HG03060 (cell line): ENCODE results near the gene CYP3A7.
"Not testable (repeated sequence)": the region's sequence is repeated elsewhere in the genome, so short reads cannot be mapped to it uniquely, and the experiment has no call there.

Source experiments
- ATAC-seq: cut with Tn5 transposase; IDR thresholded peaks from one replicate; pipeline ENCODE4 v1.9.1; 2021; ENCODE audit warnings: low read depth, moderate number of reproducible peaks; ENCODE audit not compliant: unreplicated experiment

Gene CYP3A7

DNA sequence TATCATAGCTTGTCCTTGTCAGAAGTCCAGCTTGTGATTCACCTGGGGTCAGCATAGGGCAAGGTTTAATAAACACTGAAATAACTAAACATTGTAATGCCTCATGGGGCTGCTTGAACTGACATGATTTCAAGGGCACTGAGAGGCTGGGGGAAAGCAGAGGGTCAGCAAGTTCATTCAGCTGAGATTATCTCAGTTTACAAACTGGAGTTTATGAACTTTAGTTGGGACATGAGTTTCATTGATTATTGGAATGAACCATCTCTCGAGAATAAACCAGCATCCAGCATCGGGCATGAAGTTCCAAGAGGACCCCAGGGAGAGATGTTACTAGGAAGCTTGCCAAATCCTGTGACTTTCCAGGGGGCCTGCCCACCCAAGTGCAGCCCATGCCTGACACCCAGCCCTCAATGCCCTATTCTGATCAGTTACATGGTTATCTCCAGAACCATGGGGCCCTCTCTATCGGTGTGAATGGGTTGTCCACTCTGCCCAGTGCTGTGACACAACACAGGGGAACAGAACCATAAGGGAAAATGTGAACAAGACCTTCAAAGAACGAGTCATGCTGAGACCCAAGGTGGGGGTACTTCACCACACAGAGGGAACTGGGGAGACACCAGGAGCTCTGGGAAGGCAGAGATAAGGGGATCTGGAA is 7.9 kb upstream of the CYP3A7 start:
- no peak for ATAC-seq

- ATAC-seq: no peak
Measured at GRCh38 chr7:99741441-99741795, 6.4 kb upstream of the CYP3A7 start.

- no peak for ATAC-seq
Measured at GRCh38 chr7:99740573-99741440, 5.8 kb upstream of the CYP3A7 start.

GRCh38 chr7:99739699-99740572 is 4.9 kb upstream of the CYP3A7 start:
- no peak for ATAC-seq

DNA sequence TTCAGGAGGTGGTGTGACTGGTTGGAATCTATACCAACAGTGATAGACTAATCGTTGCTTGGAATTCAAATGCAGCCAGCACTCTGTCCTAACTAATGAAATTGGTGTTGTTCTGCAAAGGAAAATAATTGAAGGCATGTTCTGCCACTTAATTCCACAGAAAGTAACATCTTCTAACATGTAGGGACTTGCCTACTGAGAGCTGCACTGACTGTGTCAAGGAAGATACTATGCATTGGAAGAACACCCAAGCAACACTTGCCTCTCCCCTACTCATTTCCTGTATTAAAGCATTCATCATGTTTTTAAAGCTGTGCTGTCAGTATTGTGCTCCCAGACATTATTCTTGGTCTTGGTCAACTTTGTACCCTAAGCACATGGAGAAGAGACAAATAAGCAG is 2.7 kb upstream of the CYP3A7 start:
- ATAC-seq: no peak

DNA sequence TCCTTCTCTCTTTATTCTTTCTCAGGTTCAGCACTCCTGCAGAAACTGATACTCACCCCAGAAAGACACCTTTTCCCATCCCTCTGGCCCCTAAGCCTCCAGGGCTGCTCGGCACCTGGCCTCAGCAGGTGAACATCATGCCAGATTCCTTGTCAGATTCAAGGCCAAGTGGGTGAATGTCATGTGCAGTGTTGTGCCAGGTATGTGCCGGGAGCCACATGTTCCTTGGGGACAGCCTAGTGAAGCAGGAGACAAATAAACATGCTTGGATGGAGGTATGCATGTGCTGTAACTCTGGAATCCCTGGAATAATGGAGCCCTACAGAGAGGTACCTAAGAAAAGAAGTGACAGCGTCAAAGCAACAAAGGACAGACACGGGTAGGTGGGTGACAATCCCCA is 1.7 kb upstream of the CYP3A7 start:
- not testable (repeated sequence) for ATAC-seq

DNA sequence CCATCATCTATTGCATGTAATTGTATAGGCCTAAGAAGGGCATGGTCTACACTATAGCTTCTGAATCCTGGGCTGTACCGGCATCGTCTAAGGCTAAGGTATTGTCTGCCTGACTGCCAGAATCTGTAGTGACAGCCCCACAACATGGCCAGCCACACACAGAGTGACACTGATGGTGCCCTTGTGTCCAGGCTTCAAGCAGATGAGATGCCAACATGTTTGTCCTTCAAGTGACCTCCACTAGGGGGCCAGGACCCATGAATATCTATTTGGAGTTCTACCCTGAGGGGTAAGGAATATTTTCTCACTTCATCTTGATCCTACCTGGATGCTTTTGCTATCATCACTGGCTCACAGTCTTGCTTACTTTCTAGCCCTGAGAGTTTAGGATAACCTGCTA is 1.5 kb downstream of the CYP3A7 start:
- ATAC-seq: no peak

- no peak for ATAC-seq
Measured at GRCh38 chr7:99733003-99733402, 2.0 kb downstream of the CYP3A7 start.

GRCh38 chr7:99731638-99732374 is 3.2 kb downstream of the CYP3A7 start:
- ATAC-seq: no peak

DNA sequence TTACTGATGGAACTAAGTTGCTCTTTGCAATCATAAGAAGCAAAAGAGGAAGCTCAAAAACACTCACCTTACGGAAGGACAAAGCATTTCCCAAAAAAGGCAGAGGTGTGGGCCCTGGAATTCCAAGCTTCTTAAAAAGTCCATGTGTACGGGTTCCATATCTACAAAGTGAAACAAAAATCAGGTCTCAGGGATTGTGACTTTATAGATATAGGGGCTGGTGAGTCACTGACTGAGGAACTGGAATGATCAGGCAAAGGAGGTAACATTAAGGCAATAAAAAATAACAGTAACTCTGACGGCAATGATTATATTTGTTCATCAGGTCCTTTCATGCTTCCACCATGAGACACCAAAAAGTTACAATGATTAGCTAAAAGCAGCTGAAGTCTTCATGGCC is 4.0 kb downstream of the CYP3A7 start:
- ATAC-seq: no peak

GRCh38 chr7:99730238-99730810 is 4.7 kb downstream of the CYP3A7 start:
- ATAC-seq: no peak

DNA sequence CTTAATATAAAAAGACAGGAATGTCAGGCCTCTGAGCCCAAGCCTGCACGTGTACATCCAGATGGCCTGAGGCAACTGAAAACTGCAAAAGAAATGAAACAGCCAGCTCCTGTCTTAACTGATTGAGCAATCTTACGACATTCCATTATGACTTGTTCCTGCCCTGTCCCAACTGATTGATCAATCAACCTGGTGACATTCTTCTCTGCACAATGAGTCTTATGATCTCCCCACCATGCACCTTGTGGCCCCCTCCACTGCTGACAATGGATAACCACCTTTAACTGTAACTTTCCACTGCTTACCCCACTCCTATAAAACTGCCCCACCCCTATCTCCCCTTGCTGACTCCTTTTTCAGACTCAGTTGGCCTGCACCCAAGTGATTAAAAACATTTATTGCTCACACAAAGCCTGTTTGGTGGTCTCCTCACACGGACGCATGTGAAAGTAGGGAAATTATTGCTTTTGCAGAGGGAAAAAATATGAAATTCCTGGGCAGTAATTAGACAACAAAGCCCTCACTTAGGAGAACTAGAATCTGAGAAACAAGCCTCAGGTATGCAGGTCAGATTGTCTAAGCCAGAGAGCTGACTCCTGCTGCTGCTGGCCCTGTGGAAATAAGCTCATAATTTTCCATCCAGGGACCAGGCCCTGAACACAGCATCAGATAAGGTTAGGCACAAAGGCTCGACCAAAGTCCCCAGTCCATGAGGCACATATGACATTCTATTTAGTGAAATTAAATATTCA is 5.3 kb downstream of the CYP3A7 start:
- no peak for ATAC-seq

GRCh38 chr7:99728615-99729014 is 6.4 kb downstream of the CYP3A7 start:
- ATAC-seq: no peak

DNA sequence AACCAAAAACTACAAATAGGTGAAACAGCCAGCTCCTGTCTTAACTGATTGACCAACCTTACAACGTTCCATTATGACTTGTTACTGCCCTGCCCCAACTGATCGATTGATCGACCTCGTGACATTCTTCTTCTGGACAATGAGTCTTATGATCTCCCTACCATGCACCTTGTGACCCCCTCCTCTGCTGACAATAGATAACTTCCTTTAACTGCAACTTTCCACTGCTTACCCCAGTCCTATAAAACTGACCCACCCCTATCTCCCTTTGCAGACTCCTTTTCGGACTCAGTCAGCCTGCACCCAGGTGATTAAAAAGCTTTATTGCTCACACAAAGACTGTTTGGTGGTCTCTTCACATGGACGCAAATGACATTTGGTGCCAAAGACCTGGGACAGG is 11.8 kb downstream of the CYP3A7 start:
- not testable (repeated sequence) for ATAC-seq

DNA sequence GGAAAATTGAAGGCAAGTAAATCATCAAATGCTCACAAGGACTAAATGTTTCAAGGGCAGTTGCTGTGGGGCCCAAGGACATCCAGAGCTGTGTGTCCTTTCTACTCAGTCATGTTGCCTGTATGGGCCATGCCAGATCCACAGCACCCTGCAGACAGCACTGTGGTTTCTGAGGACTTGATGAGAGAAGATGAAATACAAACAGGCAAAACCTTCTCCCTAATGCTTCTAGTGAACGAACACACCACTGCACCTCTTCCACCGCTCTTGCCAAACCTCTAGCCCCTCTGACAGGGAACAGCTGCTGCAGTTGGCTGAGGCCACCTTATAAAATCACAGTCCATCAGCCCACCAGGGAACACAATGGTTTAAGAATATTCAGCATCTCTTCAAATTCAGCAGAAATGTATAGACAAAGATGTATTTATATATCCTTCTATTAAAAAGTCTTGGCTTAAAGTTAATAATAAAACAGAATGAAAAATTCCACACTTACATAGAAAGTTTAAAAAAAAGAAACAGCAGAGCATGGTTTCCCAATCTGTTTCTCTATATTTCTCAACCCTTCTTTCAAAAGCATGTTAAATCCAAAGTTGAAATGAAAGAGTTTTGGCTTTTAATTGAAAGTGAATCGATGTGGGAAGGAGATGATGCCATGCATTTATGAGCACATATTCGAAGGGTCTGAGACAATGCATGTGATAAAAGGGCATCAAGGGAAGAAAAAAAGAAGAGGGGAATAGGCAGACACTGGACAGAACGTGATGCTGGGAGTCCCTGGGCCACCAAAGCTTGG is 14.0 kb downstream of the CYP3A7 start:
- no peak for ATAC-seq

DNA sequence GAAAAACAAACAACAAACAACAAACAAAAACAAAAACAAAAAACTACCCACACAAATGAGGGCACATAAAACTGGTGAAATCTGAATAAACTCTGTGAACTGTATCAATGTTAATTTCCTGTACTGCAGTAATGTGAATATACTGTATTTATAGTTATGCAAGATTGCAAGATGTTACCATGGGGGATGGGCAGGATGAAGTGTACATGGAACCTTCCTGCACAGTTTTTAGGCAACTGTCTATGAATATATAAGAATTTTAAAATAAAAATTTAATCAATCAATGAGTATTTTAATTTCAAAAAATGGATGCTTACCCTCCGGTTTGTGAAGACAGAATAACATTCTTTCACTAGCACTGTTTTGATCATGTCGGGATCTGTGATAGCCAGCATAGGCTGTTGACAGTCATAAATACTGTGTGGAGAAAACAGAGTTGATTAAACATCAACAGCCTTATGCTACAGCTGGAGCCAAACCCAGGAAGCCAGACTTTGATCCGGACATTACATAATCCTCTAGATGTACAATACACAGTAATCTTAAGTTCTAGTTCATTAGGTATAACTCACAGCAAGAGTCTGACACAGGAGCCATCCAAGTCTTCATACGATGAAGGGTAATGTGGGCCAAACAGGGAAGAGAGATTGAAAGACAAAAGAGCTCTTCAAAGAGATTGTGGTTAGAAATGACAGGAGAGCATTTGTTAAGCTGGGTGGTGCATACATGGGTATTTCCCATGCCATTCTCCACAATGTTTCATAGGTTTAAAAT is 14.8 kb downstream of the CYP3A7 start:
- no peak for ATAC-seq

DNA sequence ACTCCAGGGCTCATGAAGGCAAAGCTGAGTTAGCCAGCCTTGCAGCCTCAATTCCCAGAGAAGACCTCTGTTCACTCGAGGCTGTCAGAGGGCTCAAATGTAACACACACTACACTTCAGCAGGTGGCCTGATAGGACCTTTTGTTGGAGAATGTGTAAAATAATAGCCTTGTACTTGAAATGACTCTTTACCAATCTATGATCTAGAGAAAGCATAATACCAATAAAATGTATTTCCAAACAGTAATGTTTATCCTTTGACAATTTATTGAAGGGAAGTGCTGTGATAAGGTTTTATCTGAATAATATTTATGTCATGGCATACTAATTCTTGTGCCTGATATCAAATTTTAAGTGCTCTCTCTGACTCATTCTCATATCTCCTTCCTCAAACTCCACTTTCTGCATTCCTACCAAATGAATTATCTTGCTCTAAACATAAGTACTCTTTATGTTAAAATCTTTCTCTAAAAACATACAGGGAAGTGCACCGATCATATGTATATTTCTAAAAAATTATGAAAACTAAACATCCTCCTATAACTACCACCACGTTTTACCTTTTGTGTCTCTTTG is 20.9 kb downstream of the CYP3A7 start:
- no peak for ATAC-seq
